OCI-LY1 (cell line): ENCODE results near the gene CD55.

Experiments
- H2AFZ ChIP-seq: fragments of 200-600 bp; sonication (generic), shearing (Covaris generic); 2 replicates; pipeline ENCODE4 v1.6.0; 2014; ENCODE audit warnings: antibody characterized with exemption, mild to moderate bottlenecking, low read length
- H3F3A ChIP-seq: fragments of 200-600 bp; sonication (generic), shearing (Covaris generic); 2 replicates; pipeline ENCODE4 v1.6.0; 2014; ENCODE audit warnings: mild to moderate bottlenecking, antibody characterized with exemption, low read length, moderate library complexity; ENCODE audit not compliant: insufficient read depth
- H3K27ac ChIP-seq: fragments of 200-600 bp; sonication (generic); 2 replicates; pipeline ENCODE4 v1.5.1; 2014; ENCODE audit warnings: low read length, mixed run types, mild to moderate bottlenecking, low read depth; ENCODE audit not compliant: poor library complexity, severe bottlenecking
- H3K27me3 ChIP-seq: fragments of 200-600 bp; sonication (generic); 2 replicates; pipeline ENCODE4 v1.6.0; 2014; ENCODE audit warnings: antibody characterized with exemption, mild to moderate bottlenecking, low read length, moderate library complexity; ENCODE audit not compliant: insufficient read depth
- H3K36me3 ChIP-seq: fragments of 200-600 bp; sonication (generic); 2 replicates; pipeline ENCODE4 v1.6.1; 2014; ENCODE audit warnings: mild to moderate bottlenecking, antibody characterized with exemption, low read length, moderate library complexity, mixed read lengths; ENCODE audit not compliant: insufficient read depth
- H3K4me1 ChIP-seq: fragments of 200-600 bp; sonication (generic); 2 replicates; pipeline ENCODE4 v1.5.1; 2014; ENCODE audit warnings: mild to moderate bottlenecking, low read length, moderate library complexity; ENCODE audit not compliant: insufficient read depth, severe bottlenecking
- H3K4me2 ChIP-seq: fragments of 200-600 bp; sonication (generic), shearing (Covaris generic); 2 replicates; pipeline ENCODE4 v1.6.1; 2014; ENCODE audit warnings: low read length
- H3K4me3 ChIP-seq: fragments of 200-600 bp; sonication (generic); 2 replicates; pipeline ENCODE4 v1.5.1; 2014; ENCODE audit warnings: low read length, low read depth, mild to moderate bottlenecking, mixed read lengths; ENCODE audit not compliant: poor library complexity, severe bottlenecking
- H3K79me2 ChIP-seq: fragments of 200-600 bp; shearing (Covaris generic); 2 replicates; pipeline ENCODE4 v1.6.1; 2016; ENCODE audit warnings: mixed run types, low read length, mixed read lengths; ENCODE audit not compliant: insufficient read depth
- H3K9ac ChIP-seq: fragments of 200-600 bp; sonication (generic), shearing (Covaris generic); 2 replicates; pipeline ENCODE4 v1.6.1; 2014; ENCODE audit warnings: mild to moderate bottlenecking, low read length, mixed read lengths
- H3K9me2 ChIP-seq: fragments of 200-600 bp; sonication (generic), shearing (Covaris generic); 2 replicates; pipeline ENCODE4 v1.6.1; 2014; ENCODE audit warnings: low read depth, mild to moderate bottlenecking, low read length, mixed read lengths
- H3K9me3 ChIP-seq: fragments of 200-600 bp; shearing (Covaris generic); 2 replicates; pipeline ENCODE4 v1.6.1; 2014; ENCODE audit warnings: low read length, mixed read lengths
- H4K20me1 ChIP-seq: fragments of 200-600 bp; sonication (generic), shearing (Covaris generic); 2 replicates; pipeline ENCODE4 v1.6.0; 2016; ENCODE audit warnings: mild to moderate bottlenecking, low read length; ENCODE audit not compliant: insufficient read depth
- CTCF ChIP-seq: fragments of 200-600 bp; sonication (generic), shearing (Covaris generic); IDR thresholded peaks from 2 replicates; pipeline ENCODE4 v1.5.1; 2017; ENCODE audit warnings: mild to moderate bottlenecking, antibody characterized with exemption, low read length, moderate library complexity, mixed read lengths
- EZH2 ChIP-seq: fragments of 200-600 bp; sonication (generic), shearing (Covaris generic); IDR thresholded peaks from 2 replicates; pipeline ENCODE4 v1.8.0; 2017; ENCODE audit warnings: borderline replicate concordance, mixed run types, mild to moderate bottlenecking, antibody characterized with exemption, low read length, moderate library complexity, mixed read lengths

Gene CD55

GRCh38 chr1:207311888-207312603 is 9.4 kb upstream of the CD55 start:
- H2AFZ ChIP-seq, result no peak overlapping the region
- no peak overlapping the region for H3K4me2 ChIP-seq
- no peak overlapping the region for H3K27ac ChIP-seq
- H3K4me1 ChIP-seq, result peaks cover 9% of the 10 kb centered on the region
- H4K20me1 ChIP-seq, result no peaks in the 10 kb centered on the region
- no peak overlapping the region for H3K4me3 ChIP-seq
- TF ChIP-seq EZH2 (no peak), CTCF (no peak)
- no peaks in the 10 kb centered on the region for H3K9me3 ChIP-seq
- H3K9ac ChIP-seq, result no peak overlapping the region
- H3K36me3 ChIP-seq, result no peaks in the 10 kb centered on the region
- no peaks in the 10 kb centered on the region for H3F3A ChIP-seq
- no peaks in the 10 kb centered on the region for H3K79me2 ChIP-seq
- no peaks in the 10 kb centered on the region for H3K27me3 ChIP-seq
- H3K9me2 ChIP-seq, result no peaks in the 10 kb centered on the region

GRCh38 chr1:207312604-207312920 is 8.9 kb upstream of the CD55 start:
- Histone ChIP-seq H2AFZ (no peak overlapping the region), H3K9ac (no peak overlapping the region), H3K36me3 (no peaks in the 10 kb centered on the region), H3K9me2 (no peaks in the 10 kb centered on the region), H3K27ac (no peak overlapping the region), H3K4me2 (no peak overlapping the region), H3K4me1 (peaks cover 9% of the 10 kb centered on the region), H3K79me2 (no peaks in the 10 kb centered on the region), H3K9me3 (no peaks in the 10 kb centered on the region), H3K4me3 (no peak overlapping the region), H3F3A (no peaks in the 10 kb centered on the region), H4K20me1 (no peaks in the 10 kb centered on the region), H3K27me3 (no peaks in the 10 kb centered on the region)
- TF ChIP-seq EZH2 (no peak), CTCF (no peak)

GRCh38 chr1:207313131-207313530 is 8.3 kb upstream of the CD55 start:
- H3K36me3 ChIP-seq, result no peaks in the 10 kb centered on the region
- no peaks in the 10 kb centered on the region for H3K79me2 ChIP-seq
- H4K20me1 ChIP-seq, result no peaks in the 10 kb centered on the region
- no peak overlapping the region for H3K9ac ChIP-seq
- H3F3A ChIP-seq, result no peaks in the 10 kb centered on the region
- H3K4me1 ChIP-seq, result peaks cover 9% of the 10 kb centered on the region
- H3K4me3 ChIP-seq, result no peak overlapping the region
- no peaks in the 10 kb centered on the region for H3K9me3 ChIP-seq
- TF ChIP-seq EZH2 (no peak), CTCF (no peak)
- no peaks in the 10 kb centered on the region for H3K9me2 ChIP-seq
- H2AFZ ChIP-seq, result no peak overlapping the region
- no peak overlapping the region for H3K4me2 ChIP-seq
- no peaks in the 10 kb centered on the region for H3K27me3 ChIP-seq
- H3K27ac ChIP-seq, result no peak overlapping the region
